PC-3 (cell line): ENCODE measurements around the gene PTPN14. TPM values are rescaled to one million over a fixed set of nuclear protein-coding genes. Genes with fewer than 3 reads are reported as not detected.

Source experiments
- ATAC-seq: fragments of 200-7000 bp; cut with Tn5 transposase; 2 replicates; pipeline ENCODE4 v1.9.1; 2020; ENCODE audit warnings: mild to moderate bottlenecking, moderate library complexity
- BruUV-seq: library from RNA; stranded (reverse); fragments of 400-500 nt; replicated peaks from 2 replicates; lab custom pipeline; 2021; lab: Mats Ljungman, UMichigan
- CTCF ChIA-PET: fragments of 300-600 bp; sonication (Branson Sonifier 250); formaldehyde crosslinking; loops from one replicate; lab custom pipeline; 2022; ENCODE audit warnings: antibody characterized with exemption; lab: Charles Lee
- POLR2A ChIA-PET: fragments of 300-600 bp; sonication (Branson Sonifier 250); formaldehyde crosslinking; loops from one replicate; lab custom pipeline; 2022; ENCODE audit warnings: antibody characterized with exemption; ENCODE audit not compliant: unreplicated experiment; lab: Charles Lee
- DNase-seq: peaks from one replicate; pipeline ENCODE4 v3.0.0-alpha.2; 2015
- H2AFZ ChIP-seq: fragments of 300-600 bp; sonication (generic); 2 replicates; pipeline ENCODE4 v1.6.0; 2016; ENCODE audit warnings: antibody characterized with exemption, low read length
- H3F3A ChIP-seq: fragments of 300-600 bp; sonication (generic); one replicate; pipeline ENCODE4 v1.6.0; 2017; ENCODE audit warnings: antibody characterized with exemption, low read length, control low read depth, mild to moderate bottlenecking; ENCODE audit not compliant: unreplicated experiment
- H3K27ac ChIP-seq: fragments of 300-600 bp; sonication (generic); 2 replicates; pipeline ENCODE4 v1.5.1; 2016; ENCODE audit warnings: mild to moderate bottlenecking, low read length
- H3K27me3 ChIP-seq: fragments of 300-600 bp; sonication (generic); 2 replicates; pipeline ENCODE4 v1.6.1; 2016; ENCODE audit warnings: low read length, mixed read lengths
- H3K36me3 ChIP-seq: fragments of 300-600 bp; sonication (generic); 2 replicates; pipeline ENCODE4 v1.6.1; 2016; ENCODE audit warnings: low read depth, mixed run types, low read length, mixed read lengths
- H3K4me1 ChIP-seq: fragments of 300-600 bp; sonication (generic); 2 replicates; pipeline ENCODE4 v1.5.1; 2016; ENCODE audit warnings: low read length; ENCODE audit not compliant: insufficient read depth
- H3K4me2 ChIP-seq: fragments of 300-600 bp; sonication (generic); 2 replicates; pipeline ENCODE4 v1.6.0; 2016; ENCODE audit warnings: low read length
- H3K4me3 ChIP-seq: fragments of 300-600 bp; sonication (generic); 2 replicates; pipeline ENCODE4 v1.5.1; 2016; ENCODE audit warnings: mild to moderate bottlenecking, low read length, mixed read lengths
- H3K79me2 ChIP-seq: fragments of 300-600 bp; sonication (generic); 2 replicates; pipeline ENCODE4 v1.6.1; 2017; ENCODE audit warnings: low read length, mixed read lengths
- H3K9ac ChIP-seq: fragments of 300-600 bp; sonication (generic); 2 replicates; pipeline ENCODE4 v1.6.0; 2016; ENCODE audit warnings: mild to moderate bottlenecking, low read length
- H3K9me2 ChIP-seq: fragments of 300-600 bp; sonication (generic); replicated peaks from 2 replicates; pipeline ENCODE4 v1.6.1; 2016; ENCODE audit warnings: mixed run types, low read length, mixed read lengths
- H3K9me3 ChIP-seq: fragments of 300-600 bp; sonication (generic); 2 replicates; pipeline ENCODE4 v1.6.1; 2016; ENCODE audit warnings: low read length, mixed read lengths
- H4K20me1 ChIP-seq: fragments of 300-600 bp; sonication (generic); 2 replicates; pipeline ENCODE4 v1.6.1; 2016; ENCODE audit warnings: low read length, mixed read lengths
- EZH2 ChIP-seq: fragments of 300-600 bp; sonication (generic); IDR thresholded peaks from one replicate; pipeline ENCODE4 v1.6.1; 2017; ENCODE audit warnings: antibody characterized with exemption, mild to moderate bottlenecking, low read length; ENCODE audit not compliant: unreplicated experiment
- EZH2phosphoT487 ChIP-seq: fragments of 300-600 bp; sonication (generic); IDR thresholded peaks from 2 replicates; pipeline ENCODE4 v1.6.1; 2018; ENCODE audit warnings: mild to moderate bottlenecking, antibody characterized with exemption, low read length, borderline replicate concordance
- intact Hi-C: fragments of 100-400 bp; cut with micrococcal nuclease; formaldehyde crosslinking; loops from 2 replicates; pipeline ENCODE4 v1.9.0; 2023
- total RNA-seq: library from RNA; depleted of rRNA; stranded (reverse); fragments of >200 nt; gene quantifications from 2 replicates; pipeline ENCODE4 v1.2.3, GENCODE V29; 2014
- TF ChIP-seq, protein P1 (sequence below): fragments of 300-600 bp; sonication (generic); conservative IDR thresholded peaks from 2 replicates; pipeline ENCODE4 v1.5.1; 2017; ENCODE audit warnings: antibody characterized with exemption, low read depth, mild to moderate bottlenecking, low read length

The PTPN14 gene
- total RNA-seq, 1 experiment from 2014 or later = 12.6 TPM

DNA sequence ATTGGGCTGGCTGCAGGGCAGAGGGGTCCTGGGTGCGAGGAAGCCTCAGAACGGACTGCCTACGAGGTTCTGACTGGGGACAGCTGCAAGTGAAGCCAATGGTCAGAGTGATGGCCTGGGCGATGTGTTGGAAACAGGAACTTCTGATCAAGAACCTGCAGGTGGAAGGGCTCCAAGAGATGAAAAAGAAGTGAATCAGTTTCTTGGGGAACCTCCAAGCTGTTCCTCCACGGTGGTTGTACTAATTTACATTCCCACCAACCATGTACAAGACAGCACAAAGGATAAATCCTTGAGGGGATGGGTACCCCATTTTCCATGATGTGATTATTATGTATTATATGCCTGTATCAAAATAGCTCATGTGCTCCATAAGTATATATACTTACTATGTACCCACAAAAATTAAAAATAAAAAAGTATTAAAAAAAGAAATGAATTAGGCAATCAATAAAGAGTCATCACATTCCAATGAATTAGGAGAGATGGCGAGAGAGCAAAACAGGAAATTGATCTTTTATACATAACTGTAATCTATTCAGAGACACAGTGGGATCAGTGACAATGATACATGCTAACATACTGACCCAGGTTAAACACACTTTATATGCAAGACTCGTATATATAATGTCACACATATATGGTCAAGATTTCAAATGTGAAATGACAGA, 58.1 kb downstream of the PTPN14 start:
- no peak for ATAC-seq
- intact Hi-C loops = no loop called here
- ChIA-PET CTCF (no interaction called here), POLR2A (no interaction called here)
- TF ChIP-seq EZH2 (no peak), EZH2phosphoT487 (no peak)
- TF ChIP-seq, protein P1, sequence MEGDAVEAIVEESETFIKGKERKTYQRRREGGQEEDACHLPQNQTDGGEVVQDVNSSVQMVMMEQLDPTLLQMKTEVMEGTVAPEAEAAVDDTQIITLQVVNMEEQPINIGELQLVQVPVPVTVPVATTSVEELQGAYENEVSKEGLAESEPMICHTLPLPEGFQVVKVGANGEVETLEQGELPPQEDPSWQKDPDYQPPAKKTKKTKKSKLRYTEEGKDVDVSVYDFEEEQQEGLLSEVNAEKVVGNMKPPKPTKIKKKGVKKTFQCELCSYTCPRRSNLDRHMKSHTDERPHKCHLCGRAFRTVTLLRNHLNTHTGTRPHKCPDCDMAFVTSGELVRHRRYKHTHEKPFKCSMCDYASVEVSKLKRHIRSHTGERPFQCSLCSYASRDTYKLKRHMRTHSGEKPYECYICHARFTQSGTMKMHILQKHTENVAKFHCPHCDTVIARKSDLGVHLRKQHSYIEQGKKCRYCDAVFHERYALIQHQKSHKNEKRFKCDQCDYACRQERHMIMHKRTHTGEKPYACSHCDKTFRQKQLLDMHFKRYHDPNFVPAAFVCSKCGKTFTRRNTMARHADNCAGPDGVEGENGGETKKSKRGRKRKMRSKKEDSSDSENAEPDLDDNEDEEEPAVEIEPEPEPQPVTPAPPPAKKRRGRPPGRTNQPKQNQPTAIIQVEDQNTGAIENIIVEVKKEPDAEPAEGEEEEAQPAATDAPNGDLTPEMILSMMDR = no peak
- Histone ChIP-seq H3F3A (no peaks in the 10 kb centered on the region), H3K9me2 (no peaks in the 10 kb centered on the region), H3K27ac (no peak overlapping the region), H3K9ac (no peak overlapping the region), H2AFZ (no peak overlapping the region), H3K4me1 (peaks cover 21% of the 10 kb centered on the region), H3K27me3 (no peaks in the 10 kb centered on the region), H3K36me3 (no peaks in the 10 kb centered on the region; the same call in 1 of the 2 replicates), H3K9me3 (no peaks in the 10 kb centered on the region), H3K4me3 (no peak overlapping the region), H4K20me1 (peaks cover 3% of the 10 kb centered on the region; the same call in 1 of the 2 replicates), H3K79me2 (peaks cover 83% of the 10 kb centered on the region), H3K4me2 (no peak overlapping the region)
- DNase-seq = no peak
- BruUV-seq = no TSS peak

DNA sequence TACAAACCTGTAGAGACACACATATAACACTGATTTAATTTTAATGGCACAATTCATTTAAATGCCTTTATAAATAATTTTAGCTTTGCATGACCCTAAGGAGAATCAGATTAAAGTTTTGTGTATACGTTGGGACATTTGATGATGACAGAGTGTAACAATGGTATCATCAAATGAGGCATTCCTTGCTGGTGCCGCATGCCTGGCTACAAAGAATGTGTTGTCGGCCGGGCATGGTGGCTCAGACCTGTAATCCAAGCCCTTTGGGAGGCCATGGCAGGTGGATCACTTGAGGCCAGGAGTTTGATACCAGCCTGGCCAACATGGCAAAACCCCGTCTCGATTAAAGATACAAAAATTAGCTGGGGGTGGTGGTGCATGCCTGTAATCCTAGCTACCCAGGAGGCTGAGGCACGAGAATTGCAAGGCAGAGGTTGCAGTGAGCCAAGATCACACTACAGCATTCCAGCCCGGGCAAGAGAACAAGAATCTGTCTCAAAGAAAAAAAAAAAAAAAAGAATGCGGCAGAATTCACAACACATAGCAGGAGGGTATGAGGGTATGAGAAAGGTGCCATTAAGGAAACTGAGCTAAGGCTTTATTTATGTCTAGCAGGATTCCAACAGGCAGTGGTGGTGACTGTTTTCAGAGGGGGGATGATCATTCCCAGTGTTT, 58.9 kb downstream of the PTPN14 start:
- Histone ChIP-seq H3K27me3 (no peaks in the 10 kb centered on the region), H3K79me2 (peaks cover 84% of the 10 kb centered on the region), H4K20me1 (peaks cover 3% of the 10 kb centered on the region; the same call in 1 of the 2 replicates), H3K36me3 (no peaks in the 10 kb centered on the region; the same call in 1 of the 2 replicates), H3K4me1 (peaks cover 21% of the 10 kb centered on the region), H2AFZ (no peak overlapping the region), H3K4me2 (no peak overlapping the region), H3K9ac (no peak overlapping the region), H3K9me2 (no peaks in the 10 kb centered on the region), H3K9me3 (no peaks in the 10 kb centered on the region), H3F3A (no peaks in the 10 kb centered on the region), H3K27ac (no peak overlapping the region), H3K4me3 (no peak overlapping the region)
- TF ChIP-seq EZH2phosphoT487 = no peak
- TF ChIP-seq EZH2 = no peak
- TF ChIP-seq, protein P1 = no peak
- no TSS peak for BruUV-seq
- CTCF ChIA-PET = no interaction called here
- no peak for DNase-seq
- POLR2A ChIA-PET = no interaction called here
- intact Hi-C loops = no loop called here
- ATAC-seq = no peak
